Measurements from ENCODE around the gene RALGPS2. TPM values are rescaled to one million over a fixed set of nuclear protein-coding genes. Genes with fewer than 3 reads are reported as not detected.

RALGPS2 gene
- total and polyA plus RNA-seq, 2 donors = 6.4 to 17.8 TPM

DNA sequence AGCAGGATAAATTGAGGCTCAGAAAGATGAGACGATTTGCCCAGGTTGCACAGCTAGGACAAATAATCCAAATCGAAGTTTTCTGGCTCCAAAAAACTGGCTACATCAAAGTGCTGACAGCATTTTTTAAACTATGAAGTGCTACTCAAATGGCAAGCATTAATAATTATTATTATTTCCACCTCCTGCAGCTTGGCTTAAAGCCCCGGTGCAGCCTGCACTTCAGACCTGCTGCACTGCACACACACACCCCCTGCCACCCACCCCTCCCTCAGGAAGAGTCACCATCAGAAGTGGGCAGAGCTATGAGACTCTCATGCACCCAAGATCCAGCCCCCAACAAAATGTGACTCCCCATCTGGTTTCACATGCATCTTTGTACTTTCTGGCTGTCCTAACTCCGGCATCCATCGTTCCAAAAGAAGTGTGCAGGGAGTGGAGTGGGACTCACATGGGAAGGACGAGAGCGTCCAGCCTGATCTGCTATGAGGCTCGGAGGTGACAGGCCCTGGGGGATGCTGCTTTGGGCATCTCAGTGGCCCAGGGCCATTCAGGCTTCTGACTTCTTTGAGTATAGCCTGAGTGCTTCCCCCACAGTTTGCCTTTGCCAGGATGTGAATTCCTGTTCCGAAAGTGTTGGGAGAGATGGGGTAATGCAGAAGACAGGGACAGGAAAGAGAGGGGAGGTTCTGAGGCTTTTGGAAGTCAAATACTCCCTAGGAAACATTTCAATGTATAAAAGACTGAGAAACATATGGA lies 235.6 kb downstream of the RALGPS2 start:
- H3K27me3 ChIP-seq (ENCODE audit: control insufficient read depth in 2 of 2, insufficient read depth in 1 of 2, low read length in 1 of 2) = no peaks in the 10 kb centered on the region
- no peak overlapping the region for H3K27ac ChIP-seq (ENCODE audit: low read depth in 1 of 2, low read length in 1 of 2)
- H3K9me3 ChIP-seq (ENCODE audit: control insufficient read depth in 2 of 2, insufficient read depth in 1 of 2, low read length in 1 of 2) = peaks cover 0 to 8% of the 10 kb centered on the region in 2 donors
- no peak overlapping the region for H3K4me3 ChIP-seq (ENCODE audit: low read length in 2 of 2)
- DNase-seq (ENCODE audit: low read depth in 6 of 9, low spot score in 9 of 9) = no peak
- 93% methylated on average over 9 of the region's 9 CpGs for WGBS
- no peaks in the 10 kb centered on the region for H3K4me1 ChIP-seq (ENCODE audit: control insufficient read depth in 2 of 2, insufficient read depth in 2 of 2, low read length in 2 of 2)
- H3K36me3 ChIP-seq (ENCODE audit: control insufficient read depth in 2 of 2, insufficient read depth in 2 of 2, low read length in 1 of 2) = no peaks in the 10 kb centered on the region

DNA sequence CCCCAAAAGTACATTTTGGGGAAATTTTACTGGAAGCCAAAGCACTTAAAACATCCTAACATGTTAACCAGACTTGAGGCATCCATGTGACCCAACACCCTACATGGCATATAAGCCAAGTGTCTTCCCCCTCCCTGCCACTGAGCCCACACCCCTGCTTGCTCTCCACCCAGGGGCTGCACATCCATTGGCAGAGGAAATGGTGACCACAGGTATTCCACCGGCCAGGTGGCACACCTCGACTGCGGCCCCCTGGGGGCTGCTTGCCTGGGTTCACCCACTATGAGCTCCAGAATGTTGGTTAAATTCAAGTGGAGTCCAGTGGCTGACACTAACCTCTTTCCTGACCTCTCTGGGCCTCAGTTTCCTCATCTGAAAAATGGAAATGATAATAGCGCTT lies 236.3 kb downstream of the RALGPS2 start:
- WGBS = 90% methylated on average over 4 of the region's 4 CpGs
- Histone ChIP-seq H3K4me1 (ENCODE audit: control insufficient read depth in 2 of 2, insufficient read depth in 2 of 2, low read length in 2 of 2) (no peaks in the 10 kb centered on the region), H3K27me3 (ENCODE audit: control insufficient read depth in 2 of 2, insufficient read depth in 1 of 2, low read length in 1 of 2) (no peaks in the 10 kb centered on the region), H3K36me3 (ENCODE audit: control insufficient read depth in 2 of 2, insufficient read depth in 2 of 2, low read length in 1 of 2) (no peaks in the 10 kb centered on the region), H3K9me3 (ENCODE audit: control insufficient read depth in 2 of 2, insufficient read depth in 1 of 2, low read length in 1 of 2) (peaks cover 0 to 8% of the 10 kb centered on the region in 2 donors), H3K4me3 (ENCODE audit: low read length in 2 of 2) (no peak overlapping the region), H3K27ac (ENCODE audit: low read depth in 1 of 2, low read length in 1 of 2) (no peak overlapping the region)
- no peak for DNase-seq (ENCODE audit: low read depth in 6 of 9, low spot score in 9 of 9)

DNA sequence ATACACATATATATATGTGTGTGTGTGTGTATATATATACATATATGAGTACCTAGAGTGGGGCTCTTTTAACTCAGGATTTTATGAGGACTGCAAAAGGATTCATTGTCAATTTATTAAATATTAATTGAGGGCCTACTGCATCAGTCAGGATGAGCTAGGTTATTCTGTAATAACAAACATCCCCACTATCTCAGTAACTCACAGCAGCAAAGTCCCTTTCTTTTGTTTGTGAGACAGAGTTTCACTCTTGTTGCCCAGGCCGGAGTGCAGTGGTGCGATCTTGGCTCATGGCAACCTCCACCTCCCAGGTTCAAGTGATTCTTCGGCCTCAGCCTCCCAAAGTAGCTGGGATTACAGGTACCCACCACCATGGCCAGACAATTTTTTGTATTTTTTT lies 236.8 kb downstream of the RALGPS2 start:
- Histone ChIP-seq H3K9me3 (ENCODE audit: control insufficient read depth in 2 of 2, insufficient read depth in 1 of 2, low read length in 1 of 2) (peaks cover 0 to 8% of the 10 kb centered on the region in 2 donors), H3K4me3 (ENCODE audit: low read length in 2 of 2) (no peak overlapping the region), H3K36me3 (ENCODE audit: control insufficient read depth in 2 of 2, insufficient read depth in 2 of 2, low read length in 1 of 2) (no peaks in the 10 kb centered on the region), H3K27ac (ENCODE audit: low read depth in 1 of 2, low read length in 1 of 2) (no peak overlapping the region), H3K27me3 (ENCODE audit: control insufficient read depth in 2 of 2, insufficient read depth in 1 of 2, low read length in 1 of 2) (no peaks in the 10 kb centered on the region), H3K4me1 (ENCODE audit: control insufficient read depth in 2 of 2, insufficient read depth in 2 of 2, low read length in 2 of 2) (no peaks in the 10 kb centered on the region)
- no peak for DNase-seq (ENCODE audit: low read depth in 6 of 9, low spot score in 9 of 9)
- 98% methylated on average over 3 of the region's 3 CpGs for WGBS

DNA sequence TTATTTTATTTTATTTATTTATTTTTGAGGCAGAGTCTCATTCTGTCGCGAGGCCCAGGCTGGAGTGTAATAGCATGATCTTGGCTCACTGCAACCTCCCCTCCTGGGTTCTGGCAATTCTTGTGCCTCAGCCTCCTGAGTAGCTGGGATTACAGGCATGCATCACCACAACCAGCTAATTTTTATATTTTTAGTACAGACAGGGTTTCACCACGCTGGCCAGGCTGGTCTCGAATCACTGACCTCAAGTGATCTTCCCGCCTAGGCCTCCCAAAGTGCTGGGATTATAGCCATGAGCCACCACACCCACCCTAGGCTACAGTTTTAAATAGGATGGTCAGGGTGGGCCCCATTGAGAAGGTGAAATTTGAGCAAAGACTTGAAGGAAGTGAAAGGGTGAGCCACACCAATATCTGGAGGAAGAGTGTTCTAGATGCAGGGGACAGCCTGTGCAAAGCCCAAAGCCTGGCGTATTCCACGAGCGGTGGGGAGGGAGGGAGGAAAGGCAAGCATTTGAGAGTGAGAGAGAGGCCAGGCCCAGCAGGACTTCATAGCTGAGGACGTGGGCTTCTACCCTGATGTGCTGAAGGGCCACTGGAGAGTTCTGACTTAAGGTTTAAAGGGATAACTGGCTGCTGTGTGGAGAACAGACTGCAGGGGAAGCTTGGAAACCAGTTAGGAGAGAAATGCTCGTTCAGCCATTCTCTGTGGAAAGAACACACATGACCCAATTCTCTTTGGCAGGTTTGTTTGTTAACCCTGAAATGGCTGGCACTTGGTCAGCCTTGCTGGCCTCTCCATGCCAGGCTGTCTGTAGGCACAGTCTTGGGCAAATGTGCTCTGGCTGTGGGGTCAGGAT lies 238.0 kb downstream of the RALGPS2 start:
- Histone ChIP-seq H3K4me3 (ENCODE audit: low read length in 2 of 2) (no peak overlapping the region), H3K27ac (ENCODE audit: low read depth in 1 of 2, low read length in 1 of 2) (no peak overlapping the region), H3K9me3 (ENCODE audit: control insufficient read depth in 2 of 2, insufficient read depth in 1 of 2, low read length in 1 of 2) (peaks cover 0 to 8% of the 10 kb centered on the region in 2 donors), H3K27me3 (ENCODE audit: control insufficient read depth in 2 of 2, insufficient read depth in 1 of 2, low read length in 1 of 2) (no peaks in the 10 kb centered on the region), H3K4me1 (ENCODE audit: control insufficient read depth in 2 of 2, insufficient read depth in 2 of 2, low read length in 2 of 2) (no peaks in the 10 kb centered on the region), H3K36me3 (ENCODE audit: control insufficient read depth in 2 of 2, insufficient read depth in 2 of 2, low read length in 1 of 2) (no peaks in the 10 kb centered on the region)
- 88% methylated on average over 10 of the region's 10 CpGs for WGBS
- DNase-seq (ENCODE audit: low read depth in 6 of 9, low spot score in 9 of 9) = no peak

DNA sequence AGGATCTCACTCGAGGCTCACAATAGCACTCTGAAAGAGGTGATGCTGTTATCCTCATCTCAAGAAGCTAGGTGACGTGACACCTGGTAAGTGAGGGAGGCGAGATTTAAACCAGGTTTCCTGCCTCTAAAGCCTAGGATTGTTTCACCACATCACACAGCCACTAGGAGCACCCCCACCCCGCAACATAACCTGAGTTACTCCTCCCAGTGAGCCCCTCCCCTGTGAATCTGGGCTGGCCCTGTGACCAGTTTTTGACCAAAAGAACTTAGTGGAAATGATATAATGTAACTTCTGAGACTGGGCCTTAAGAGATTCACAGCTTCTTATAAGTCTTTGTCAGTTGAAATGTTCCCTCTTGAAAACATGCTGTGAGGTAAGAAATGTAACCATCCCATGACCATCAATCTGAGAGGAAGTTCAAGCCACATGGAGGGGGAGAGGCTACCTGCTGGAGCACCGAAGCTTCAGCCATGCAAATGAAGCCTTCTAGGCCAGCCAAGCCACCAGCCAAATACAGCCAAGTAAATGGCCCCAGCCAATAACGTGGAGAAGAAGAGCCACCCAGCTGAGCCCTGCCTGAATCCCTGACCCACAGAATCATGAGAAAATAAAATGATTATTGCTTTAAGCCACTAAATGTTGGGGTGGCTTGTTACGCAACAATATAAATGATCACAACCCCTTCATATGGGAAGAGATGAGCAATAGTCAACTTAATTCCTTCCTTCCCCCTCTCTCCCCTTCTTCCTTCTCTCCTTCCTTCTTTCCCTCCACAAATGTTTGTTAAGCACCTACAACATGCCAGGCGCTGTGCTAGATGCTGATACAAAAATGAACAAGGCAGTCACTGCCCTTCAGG lies 239.7 kb downstream of the RALGPS2 start:
- 97% methylated on average over 8 of the region's 8 CpGs for WGBS
- Histone ChIP-seq H3K36me3 (ENCODE audit: control insufficient read depth in 2 of 2, insufficient read depth in 2 of 2, low read length in 1 of 2) (no peaks in the 10 kb centered on the region), H3K4me1 (ENCODE audit: control insufficient read depth in 2 of 2, insufficient read depth in 2 of 2, low read length in 2 of 2) (no peaks in the 10 kb centered on the region), H3K9me3 (ENCODE audit: control insufficient read depth in 2 of 2, insufficient read depth in 1 of 2, low read length in 1 of 2) (peaks cover 0 to 8% of the 10 kb centered on the region in 2 donors), H3K27ac (ENCODE audit: low read depth in 1 of 2, low read length in 1 of 2) (no peak overlapping the region), H3K27me3 (ENCODE audit: control insufficient read depth in 2 of 2, insufficient read depth in 1 of 2, low read length in 1 of 2) (no peaks in the 10 kb centered on the region), H3K4me3 (ENCODE audit: low read length in 2 of 2) (no peak overlapping the region)
- DNase-seq (ENCODE audit: low read depth in 6 of 9, low spot score in 9 of 9) = no peak

DNA sequence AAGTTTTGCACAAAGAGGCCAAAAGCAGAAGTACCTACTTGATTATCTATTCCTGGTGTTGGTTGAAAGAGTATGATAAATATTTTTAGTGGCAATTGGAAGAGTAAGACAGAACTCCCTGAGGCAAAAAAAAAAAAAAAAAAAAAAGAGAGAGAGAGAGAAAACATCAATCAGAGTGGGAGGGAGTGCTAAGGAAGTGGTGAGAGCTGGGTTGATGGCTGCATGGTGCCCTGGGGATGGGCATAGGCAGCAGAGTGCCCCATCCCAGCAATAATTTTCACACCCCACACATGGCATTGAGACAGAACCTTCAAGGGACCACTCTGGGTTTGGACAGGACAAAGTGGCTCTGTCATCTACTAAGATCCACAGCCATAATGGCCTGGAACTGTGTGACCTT lies 241.3 kb downstream of the RALGPS2 start:
- H3K4me3 ChIP-seq (ENCODE audit: low read length in 2 of 2) = no peak overlapping the region
- H3K27ac ChIP-seq (ENCODE audit: low read depth in 1 of 2, low read length in 1 of 2) = no peak overlapping the region

DNA sequence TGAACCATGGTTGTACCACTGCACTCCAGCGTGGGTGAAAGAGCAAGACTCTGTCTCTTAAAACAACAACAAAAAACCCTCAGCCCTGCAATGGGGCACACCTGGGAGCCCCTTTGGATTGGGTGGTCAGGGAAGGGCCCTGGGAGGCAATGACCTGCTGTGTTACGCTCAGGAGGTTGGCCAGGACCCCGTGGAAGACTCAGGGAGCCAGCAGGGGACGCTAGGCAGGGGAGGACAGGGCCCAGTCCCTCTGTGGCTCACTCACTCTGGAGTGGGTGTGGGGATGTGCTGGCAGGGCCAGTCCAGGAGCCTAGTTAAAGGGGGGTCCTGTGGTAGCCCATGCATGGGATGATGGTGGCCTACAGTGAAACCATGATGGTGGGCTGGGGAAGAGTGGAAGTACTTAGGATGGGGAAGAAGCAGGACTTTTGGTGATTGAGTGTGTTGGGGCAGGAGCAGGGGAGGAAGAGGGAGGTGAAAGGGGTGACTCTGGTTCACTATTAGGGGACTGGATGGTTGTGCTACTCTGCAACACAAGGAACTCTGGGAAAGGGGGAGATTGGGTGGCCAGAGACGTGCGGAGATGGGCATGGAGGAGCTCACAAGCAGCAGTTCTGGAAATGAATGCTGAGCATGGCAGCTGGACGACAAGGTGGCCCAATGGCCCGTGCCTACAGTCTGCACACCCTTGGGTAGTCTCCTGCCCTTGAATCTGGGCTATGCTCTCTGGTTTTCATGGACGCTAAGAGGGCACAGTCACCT lies 244.4 kb downstream of the RALGPS2 start:
- peaks cover 0 to 14% of the 10 kb centered on the region in 2 donors for H3K4me1 ChIP-seq (ENCODE audit: control insufficient read depth in 2 of 2, insufficient read depth in 2 of 2, low read length in 2 of 2)
- H3K27ac ChIP-seq (ENCODE audit: low read depth in 1 of 2, low read length in 1 of 2) = no peak overlapping the region
- no peaks in the 10 kb centered on the region for H3K36me3 ChIP-seq (ENCODE audit: control insufficient read depth in 2 of 2, insufficient read depth in 2 of 2, low read length in 1 of 2)
- 95% methylated on average over 9 of the region's 9 CpGs for WGBS
- no peak overlapping the region for H3K4me3 ChIP-seq (ENCODE audit: low read length in 2 of 2)
- DNase-seq (ENCODE audit: low read depth in 6 of 9, low spot score in 9 of 9) = no peak
- no peaks in the 10 kb centered on the region for H3K27me3 ChIP-seq (ENCODE audit: control insufficient read depth in 2 of 2, insufficient read depth in 1 of 2, low read length in 1 of 2)
- peaks cover 0 to 8% of the 10 kb centered on the region in 2 donors for H3K9me3 ChIP-seq (ENCODE audit: control insufficient read depth in 2 of 2, insufficient read depth in 1 of 2, low read length in 1 of 2)

More for the DNA sequence above, 241.3 kb downstream of the RALGPS2 start:
- no peaks in the 10 kb centered on the region for H3K27me3 ChIP-seq (ENCODE audit: control insufficient read depth in 2 of 2, insufficient read depth in 1 of 2, low read length in 1 of 2)
- H3K9me3 ChIP-seq (ENCODE audit: control insufficient read depth in 2 of 2, insufficient read depth in 1 of 2, low read length in 1 of 2) = peaks cover 0 to 8% of the 10 kb centered on the region in 2 donors
- no peaks in the 10 kb centered on the region for H3K36me3 ChIP-seq (ENCODE audit: control insufficient read depth in 2 of 2, insufficient read depth in 2 of 2, low read length in 1 of 2)
- no peak for DNase-seq (ENCODE audit: low read depth in 6 of 9, low spot score in 9 of 9)
- H3K4me1 ChIP-seq (ENCODE audit: control insufficient read depth in 2 of 2, insufficient read depth in 2 of 2, low read length in 2 of 2) = no peaks in the 10 kb centered on the region

DNA sequence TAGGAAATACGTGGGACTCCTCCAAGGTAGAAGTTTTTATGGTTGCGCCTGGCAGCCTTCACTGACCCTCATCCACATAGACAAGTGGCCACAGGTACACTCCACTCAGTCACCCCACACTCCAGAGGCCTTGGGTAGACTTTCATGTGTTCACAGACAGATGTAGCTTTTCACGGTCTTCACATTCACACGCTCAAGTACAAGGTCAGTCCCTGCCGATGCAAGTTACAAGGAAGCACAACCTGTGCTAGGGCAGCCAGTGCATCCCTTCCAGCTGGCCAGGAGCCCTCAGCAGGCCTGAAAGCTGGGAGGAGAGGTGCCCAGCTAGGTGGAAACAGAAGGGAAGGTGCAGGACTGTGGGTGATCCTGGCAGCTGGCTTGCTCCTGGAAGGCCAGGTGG lies 245.1 kb downstream of the RALGPS2 start:
- Histone ChIP-seq H3K4me3 (ENCODE audit: low read length in 2 of 2) (no peak overlapping the region), H3K27ac (ENCODE audit: low read depth in 1 of 2, low read length in 1 of 2) (no peak overlapping the region), H3K4me1 (ENCODE audit: control insufficient read depth in 2 of 2, insufficient read depth in 2 of 2, low read length in 2 of 2) (peaks cover 0 to 14% of the 10 kb centered on the region in 2 donors), H3K36me3 (ENCODE audit: control insufficient read depth in 2 of 2, insufficient read depth in 2 of 2, low read length in 1 of 2) (no peaks in the 10 kb centered on the region), H3K9me3 (ENCODE audit: control insufficient read depth in 2 of 2, insufficient read depth in 1 of 2, low read length in 1 of 2) (peaks cover 0 to under 1% of the 10 kb centered on the region in 2 donors), H3K27me3 (ENCODE audit: control insufficient read depth in 2 of 2, insufficient read depth in 1 of 2, low read length in 1 of 2) (no peaks in the 10 kb centered on the region)
- WGBS = 87% methylated on average over 5 of the region's 5 CpGs
- no peak for DNase-seq (ENCODE audit: low read depth in 6 of 9, low spot score in 9 of 9)

All from thymus (tissue), 11 donors.